Activated CD4-positive, alpha-beta T cell treated with anti-CD3 and anti-CD28 coated beads, Interleukin-2, Interleukin-4, amounts not matched to agents 100 ng/mL and 50 ng/mL, durations not matched to agents 16 hours and 8 hours (primary cell): Measurements from ENCODE around the gene INTS6L.
"Not testable (repeated sequence)": the region's sequence is repeated elsewhere in the genome, so short reads cannot be mapped to it uniquely, and the experiment has no call there.

Experiments
- DNase-seq: peaks from one replicate; pipeline ENCODE4 v3.0.0-alpha.2; 2020; ENCODE audit warnings: low spot score

Gene INTS6L

GRCh38 chrX:135605906-135606305 is 85.4 kb downstream of the INTS6L start:
- DNase-seq, result no peak

- DNase-seq, result not testable (repeated sequence)
Measured at GRCh38 chrX:135624408-135625204, 104.1 kb downstream of the INTS6L start.

GRCh38 chrX:135625995-135626394 is 105.5 kb downstream of the INTS6L start:
- no peak for DNase-seq

- DNase-seq, result no peak
Measured at GRCh38 chrX:135629342-135629741, 108.9 kb downstream of the INTS6L start.
